ENCODE measurements around the gene PBRM1.

- TF ChIP-seq CTCF (IDR thresholded peaks at IDR 0.05; ENCODE audit: low read depth, low read length, missing input control) (no peak), SP1 (IDR thresholded peaks at IDR 0.05) (no peak), TAF1 (conservative IDR thresholded peaks at IDR 0.05) (no peak), REST (IDR thresholded peaks at IDR 0.05) (no peak), MAX (IDR thresholded peaks at IDR 0.05) (no peak), RAD21 (IDR thresholded peaks at IDR 0.05) (no peak)
Observed at GRCh38 chr3:52544937-52545336, 140.8 kb downstream of the PBRM1 start.

All from liver (tissue), 3 donors.